ENCODE data around the gene FAM50A.

The FAM50A gene

GRCh38 chrX:154463611-154464220, 19.8 kb downstream of the FAM50A start:
- no peak for DNase-seq (ENCODE audit: low read depth in 2 of 3, low spot score in 1 of 3)

- DNase-seq (ENCODE audit: low read depth in 2 of 3, low spot score in 1 of 3) = no peak
Observed at GRCh38 chrX:154464806-154465365, 20.9 kb downstream of the FAM50A start.

GRCh38 chrX:154465601-154466000, 21.7 kb downstream of the FAM50A start:
- DNase-seq (ENCODE audit: low read depth in 2 of 3, low spot score in 1 of 3) = no peak

GRCh38 chrX:154466036-154466435, 22.1 kb downstream of the FAM50A start:
- no peak for DNase-seq (ENCODE audit: low read depth in 2 of 3, low spot score in 1 of 3)

GRCh38 chrX:154466907-154467306, 23.0 kb downstream of the FAM50A start:
- DNase-seq (ENCODE audit: low read depth in 2 of 3, low spot score in 1 of 3) = no peak

- no peak for DNase-seq (ENCODE audit: low read depth in 2 of 3, low spot score in 1 of 3)
Observed at GRCh38 chrX:154467556-154467955, 23.6 kb downstream of the FAM50A start.

GRCh38 chrX:154468217-154468616, 24.3 kb downstream of the FAM50A start:
- DNase-seq (ENCODE audit: low read depth in 2 of 3, low spot score in 1 of 3) = no peak

GRCh38 chrX:154469114-154469513, 25.2 kb downstream of the FAM50A start:
- DNase-seq (ENCODE audit: low read depth in 2 of 3, low spot score in 1 of 3) = no peak

- DNase-seq (ENCODE audit: low read depth in 2 of 3, low spot score in 1 of 3) = no peak
Observed at GRCh38 chrX:154469880-154470279, 25.9 kb downstream of the FAM50A start.

- no peak for DNase-seq (ENCODE audit: low read depth in 2 of 3, low spot score in 1 of 3)
Observed at GRCh38 chrX:154470434-154470833, 26.5 kb downstream of the FAM50A start.

GRCh38 chrX:154470914-154471568, 27.1 kb downstream of the FAM50A start:
- no peak for DNase-seq (ENCODE audit: low read depth in 2 of 3, low spot score in 1 of 3)

- DNase-seq (ENCODE audit: low read depth in 2 of 3, low spot score in 1 of 3) = no peak
Observed at GRCh38 chrX:154471839-154472684, 28.1 kb downstream of the FAM50A start.

GRCh38 chrX:154472685-154473632, 29.0 kb downstream of the FAM50A start:
- no peak for DNase-seq (ENCODE audit: low read depth in 2 of 3, low spot score in 1 of 3)

- DNase-seq (ENCODE audit: low read depth in 2 of 3, low spot score in 1 of 3) = no peak
Observed at GRCh38 chrX:154473683-154474082, 29.7 kb downstream of the FAM50A start.

- DNase-seq (ENCODE audit: low read depth in 2 of 3, low spot score in 1 of 3) = no peak
Observed at GRCh38 chrX:154476821-154477220, 32.9 kb downstream of the FAM50A start.

- DNase-seq (ENCODE audit: low read depth in 2 of 3, low spot score in 1 of 3) = no peak
Observed at GRCh38 chrX:154477891-154478477, 34.0 kb downstream of the FAM50A start.

GRCh38 chrX:154478728-154479622, 35.0 kb downstream of the FAM50A start, which contains the start of gene LAGE3:
Gene LAGE3 (minus strand): TSS chrX:154479281. CDS start chrX:154478915, 366 bp downstream.
- DNase-seq (ENCODE audit: low read depth in 2 of 3, low spot score in 1 of 3) = peak; percentile 88 to 91 (median 89)

GRCh38 chrX:154481195-154481594, 37.3 kb downstream of the FAM50A start:
- DNase-seq (ENCODE audit: low read depth in 2 of 3, low spot score in 1 of 3) = no peak

Measured in stimulated activated CD4-positive, alpha-beta T cell treated with anti-CD3 and anti-CD28 coated beads, Interleukin-12 subunit alpha, Interleukin-12 subunit beta, amount 100 ng/mL, for 48 hours (primary cell).